ENCODE measurements around the gene AKR1B1. TPM values are rescaled to one million over a fixed set of nuclear protein-coding genes. Genes with fewer than 3 reads are reported as not detected.

The AKR1B1 gene
- total RNA-seq, result 10 to 100 TPM; 44.6 to 55.2 (median 52.5) TPM

GRCh38 chr7:134458806-134459698, at the start of gene AKR1B1:
AKR1B1 (minus strand) TSS chr7:134459100; CDS start chr7:134459062, 38 bp downstream.
- intact Hi-C loops (cut with DNase I), result no loop called here
- Histone ChIP-seq H3K4me1 (peaks cover 23 to 39% (median 32%) of the 10 kb centered on the region in 4 donors), H3K27ac (replicated peaks in 1 of 4) (peak within 1 kb of the TSS; percentile 88 to 95 (median 94)), H3K27me3 (no peaks in the 10 kb centered on the region), H3K4me3 (peak within 1 kb of the TSS; percentile 68 to 99 (median 94)), H3K9me3 (no peaks in the 10 kb centered on the region), H3K36me3 (peaks cover 0 to 10% (median 0%) of the 10 kb centered on the region in 4 donors)
- TF ChIP-seq POLR2AphosphoS5 (IDR thresholded peaks at IDR 0.05), result peak; percentile 89 to 90
- peak; percentile 38 for TF ChIP-seq POLR2A (IDR thresholded peaks at IDR 0.05; ENCODE audit: low read depth)
- TF ChIP-seq EP300 (IDR thresholded peaks at IDR 0.05), result no peak
- TF ChIP-seq CTCF (IDR thresholded peaks at IDR 0.05), result peak; percentile 37 to 77 (median 60)
- peak; percentile 97 for DNase-seq (ENCODE audit: extremely low spot score)
- WGBS, result 9% methylated on average over 13 of the region's 61 CpGs

- Histone ChIP-seq H3K36me3 (no peaks in the 10 kb centered on the region), H3K4me3 (no peak overlapping the region), H3K4me1 (peaks cover 0 to 5% (median 0%) of the 10 kb centered on the region in 4 donors), H3K27ac (replicated peaks in 1 of 4) (no peak overlapping the region), H3K27me3 (no peaks in the 10 kb centered on the region), H3K9me3 (no peaks in the 10 kb centered on the region)
- no peak for DNase-seq (ENCODE audit: extremely low spot score)
- TF ChIP-seq POLR2AphosphoS5 (IDR thresholded peaks at IDR 0.05) (no peak), POLR2A (IDR thresholded peaks at IDR 0.05; ENCODE audit: low read depth) (no peak), EP300 (IDR thresholded peaks at IDR 0.05) (no peak), CTCF (IDR thresholded peaks at IDR 0.05) (no peak)
- intact Hi-C loops (cut with DNase I), result no loop called here
- 86% methylated on average over 4 of the region's 4 CpGs for WGBS
These were observed 47.0 kb upstream of the AKR1B1 start for GRCh38 chr7:134505856-134506255.

DNA sequence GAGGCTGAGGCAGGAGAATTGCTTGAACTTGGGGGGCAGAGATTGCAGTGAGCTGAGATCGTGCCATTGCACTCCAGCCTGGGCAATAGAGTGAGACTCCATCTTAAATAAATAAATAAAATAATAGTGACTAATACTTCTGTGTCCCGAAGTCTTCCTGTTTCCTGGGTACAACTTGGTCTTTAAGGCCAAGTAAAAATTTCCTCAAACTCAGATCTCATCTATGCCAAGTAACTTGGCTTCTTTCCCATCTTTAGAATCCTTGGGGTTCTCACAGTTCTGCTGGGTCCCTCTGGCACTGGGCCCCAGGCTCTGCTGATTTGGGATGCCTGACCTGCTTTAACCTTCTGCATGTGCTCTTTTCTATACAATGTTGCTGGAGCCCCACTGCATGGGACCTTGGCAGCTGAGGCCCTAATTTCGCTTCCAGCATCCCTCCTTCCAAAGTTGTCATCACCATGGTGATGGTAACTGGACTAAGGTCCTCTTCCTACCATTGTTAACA, 45.8 kb upstream of the AKR1B1 start:
- no peaks in the 10 kb centered on the region for H3K27me3 ChIP-seq
- H3K9me3 ChIP-seq, result no peaks in the 10 kb centered on the region
- no peak for DNase-seq (ENCODE audit: extremely low spot score)
- H3K27ac ChIP-seq (replicated peaks in 1 of 4), result no peak overlapping the region
- no peak for TF ChIP-seq EP300 (IDR thresholded peaks at IDR 0.05)
- TF ChIP-seq CTCF (IDR thresholded peaks at IDR 0.05), result no peak
- TF ChIP-seq POLR2A (IDR thresholded peaks at IDR 0.05; ENCODE audit: low read depth), result no peak
- no peak for TF ChIP-seq POLR2AphosphoS5 (IDR thresholded peaks at IDR 0.05)
- no peak overlapping the region for H3K4me3 ChIP-seq
- intact Hi-C loops (cut with DNase I), result no loop called here
- no peaks in the 10 kb centered on the region for H3K36me3 ChIP-seq
- peaks cover 0 to 5% (median 0%) of the 10 kb centered on the region in 4 donors for H3K4me1 ChIP-seq
- 76% methylated on average over 3 of the region's 3 CpGs for WGBS

DNA sequence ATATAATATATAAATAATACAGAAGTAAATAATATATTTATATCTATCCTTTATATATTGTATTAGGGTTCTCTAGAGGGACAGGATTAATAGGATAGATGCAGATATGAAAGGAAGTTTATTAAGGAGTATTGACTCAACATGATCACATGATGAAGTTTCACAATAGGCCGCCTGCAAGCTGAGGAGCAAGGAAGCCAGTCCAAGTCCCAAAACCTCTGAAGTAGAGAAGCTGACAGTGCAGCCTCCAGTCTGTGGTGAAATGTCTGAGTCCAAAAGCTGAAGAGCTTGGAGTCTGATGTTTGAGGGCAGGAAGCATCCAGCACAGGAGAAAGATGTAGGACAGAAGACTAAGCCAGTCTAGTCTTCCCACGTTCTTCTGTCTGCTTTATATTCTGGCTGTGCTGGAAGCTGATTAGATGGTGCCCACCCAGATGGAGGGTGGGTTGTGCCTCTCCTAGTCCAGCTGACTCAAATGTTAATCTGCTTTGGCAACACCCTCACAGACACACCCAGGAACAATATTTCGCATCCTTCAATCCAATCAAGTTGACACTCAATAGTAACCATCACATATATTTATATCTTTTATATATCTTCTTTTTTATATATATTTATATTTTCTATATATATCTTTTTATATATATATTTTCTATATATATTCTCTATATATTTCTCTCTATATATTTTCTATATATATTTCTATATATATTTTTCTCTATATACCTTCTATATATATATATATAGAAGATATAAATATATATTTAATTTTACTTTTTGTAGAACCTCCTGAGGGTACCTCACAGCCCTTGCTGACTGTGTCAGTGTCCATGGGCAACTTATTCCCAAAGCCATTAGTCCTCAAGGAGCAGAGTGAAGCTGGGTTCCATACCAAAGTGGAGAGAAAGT, 43.8 kb upstream of the AKR1B1 start:
- DNase-seq (ENCODE audit: extremely low spot score), result no peak
- Histone ChIP-seq H3K4me3 (no peak overlapping the region), H3K36me3 (no peaks in the 10 kb centered on the region), H3K27ac (replicated peaks in 1 of 4) (no peak overlapping the region), H3K9me3 (no peaks in the 10 kb centered on the region), H3K4me1 (peaks cover 0 to 5% (median 0%) of the 10 kb centered on the region in 4 donors), H3K27me3 (no peaks in the 10 kb centered on the region)
- TF ChIP-seq EP300 (IDR thresholded peaks at IDR 0.05) (no peak), POLR2AphosphoS5 (IDR thresholded peaks at IDR 0.05) (peak; percentile 31 to 35), POLR2A (IDR thresholded peaks at IDR 0.05; ENCODE audit: low read depth) (no peak)
- 57% methylated on average over 3 of the region's 3 CpGs for WGBS
- intact Hi-C loops (cut with DNase I), result no loop called here
